K562 (cell line): Measurements from ENCODE around the gene CMTM8. TPM values are rescaled to one million over a fixed set of nuclear protein-coding genes. Genes with fewer than 3 reads are reported as not detected.

ENCODE experiments used
- ATAC-seq: fragments of 200-7000 bp; cut with Tn5 transposase; 3 replicates; pipeline ENCODE4 v1.9.1; 2020; ENCODE audit warnings: moderate library complexity
- BruUV-seq: library from RNA; stranded (reverse); fragments of 400-500 nt; replicated peaks from 2 replicates; lab custom pipeline; 2021; lab: Mats Ljungman, UMichigan
- CTCF ChIA-PET: fragments of 300-600 bp; formaldehyde crosslinking; extraction: SDS; loops from one replicate; lab custom pipeline; 2021; ENCODE audit warnings: low intra/inter-chr PET ratio; lab: Yijun Ruan, JAX
- POLR2A ChIA-PET: fragments of 300-600, 350-650 bp; sonication (Branson Sonifier 250); formaldehyde crosslinking; extraction: SDS; loops from one replicate; lab custom pipeline; 2021; ENCODE audit warnings: antibody characterized with exemption, inconsistent platforms; lab: Yijun Ruan, JAX
- DNase-seq, 4 experiments: peaks; one replicate each; pipeline versions ENCODE4 v3.0.0 to v3.0.0-alpha.2; 2011 to 2018; ENCODE audit warnings: low spot score in 3 of 4, mixed read lengths in 3 of 4; ENCODE audit errors: extremely low read depth in 1 of 4
- FAIRE-seq: peaks from 2 replicates; lab custom pipeline; 2011; peaks lifted over from hg19 to GRCh38; lab: Jason Lieb, UNC
- H2AFZ ChIP-seq: 2 replicates; pipeline ENCODE4 v1.6.0; 2011; ENCODE audit warnings: low read depth, low read length, control low read depth, inconsistent platforms
- H3K27ac ChIP-seq: fragments of 200-600 bp; 3 replicates; pipeline ENCODE4 v1.8.0; 2011; ENCODE audit warnings: low read depth, mild to moderate bottlenecking, control low read depth, inconsistent platforms, low read length, moderate library complexity, mixed read lengths; ENCODE audit errors: extremely low read depth
- H3K27me3 ChIP-seq, 2 experiments: fragments of 300-600 bp in 1 of 2; 2 replicates in 1 of 2; 3 replicates in 1 of 2; pipeline versions ENCODE4 v1.6.0 to v1.8.0; 2011; ENCODE audit warnings: inconsistent platforms in 2 of 2, low read length in 2 of 2, mild to moderate bottlenecking in 1 of 2, mixed read lengths in 1 of 2, moderate library complexity in 1 of 2; ENCODE audit not compliant: control insufficient read depth in 2 of 2, insufficient read depth in 2 of 2
- H3K36me3 ChIP-seq: fragments of 300-600 bp; 3 replicates; pipeline ENCODE4 v1.8.0; 2011; ENCODE audit warnings: mild to moderate bottlenecking, low read length, inconsistent platforms; ENCODE audit not compliant: control insufficient read depth, insufficient read depth
- H3K4me1 ChIP-seq, 2 experiments: fragments of 200-600 bp in 1 of 2; replicated peaks in 1 of 2; 2 replicates in 1 of 2; 3 replicates in 1 of 2; pipeline versions ENCODE4 v1.5.1 to v1.8.0; 2011; ENCODE audit warnings: inconsistent platforms in 2 of 2, low read length in 2 of 2, mild to moderate bottlenecking in 1 of 2, mixed read lengths in 1 of 2, moderate library complexity in 1 of 2; ENCODE audit not compliant: control insufficient read depth in 2 of 2, insufficient read depth in 2 of 2
- H3K4me2 ChIP-seq: 2 replicates; pipeline ENCODE4 v1.6.1; 2011; ENCODE audit warnings: low read length, control low read depth, inconsistent platforms, mixed read lengths; ENCODE audit not compliant: insufficient read depth
- H3K4me3 ChIP-seq: fragments of 200-600 bp; sonication (generic), shearing (Covaris generic); 2 replicates; pipeline ENCODE4 v1.5.1; 2016; ENCODE audit warnings: control low read depth, inconsistent platforms
- H3K79me2 ChIP-seq: fragments of 200-600 bp; 3 replicates; pipeline ENCODE4 v1.8.0; 2011; ENCODE audit warnings: low read length, inconsistent platforms; ENCODE audit not compliant: control insufficient read depth, insufficient read depth
- H3K9ac ChIP-seq, 2 experiments: 2 replicates each; pipeline versions ENCODE4 v1.6.0 to v1.6.1; 2011; ENCODE audit warnings: low read depth in 2 of 2, low read length in 2 of 2, control low read depth in 1 of 2, inconsistent platforms in 1 of 2, mild to moderate bottlenecking in 1 of 2, mixed read lengths in 1 of 2; ENCODE audit not compliant: insufficient read depth in 1 of 2
- H3K9me1 ChIP-seq: one replicate; pipeline ENCODE4 v1.6.0; 2011; ENCODE audit warnings: inconsistent platforms, mild to moderate bottlenecking, low read length, moderate library complexity; ENCODE audit not compliant: control insufficient read depth, insufficient read depth
- H3K9me3 ChIP-seq: replicated peaks from 2 replicates; pipeline ENCODE4 v1.5.1; 2011; ENCODE audit warnings: low read depth, low read length, inconsistent platforms; ENCODE audit not compliant: control insufficient read depth, insufficient read depth
- H4K20me1 ChIP-seq: replicated peaks from 2 replicates; pipeline ENCODE4 v1.6.1; 2011; ENCODE audit warnings: low read length, inconsistent platforms, mixed read lengths; ENCODE audit not compliant: control insufficient read depth, insufficient read depth
- BHLHE40 ChIP-seq: IDR thresholded peaks from 2 replicates; pipeline ENCODE4 v1.6.1; 2011; ENCODE audit warnings: low read length, improper control_type of control experiment
- CCAR2 ChIP-seq: fragments of 200-400 bp; formaldehyde crosslinking; IDR thresholded peaks from 2 replicates; pipeline ENCODE4 v1.6.1; 2017; ENCODE audit warnings: mild to moderate bottlenecking, low read depth, low read length
- CXXC5 ChIP-seq: fragments of 250-450 bp; sonication (Bioruptor Pico); IDR thresholded peaks from 2 replicates; pipeline ENCODE4 v1.8.0; 2022; ENCODE audit warnings: inconsistent platforms, mild to moderate bottlenecking, moderate library complexity
- MED1 ChIP-seq: sonication (generic); formaldehyde crosslinking; IDR thresholded peaks from 2 replicates; pipeline ENCODE4 v1.8.1; 2023; ENCODE audit warnings: missing genetic modification reagents, borderline replicate concordance
- MTA1 ChIP-seq: fragments of 450-650 bp; IDR thresholded peaks from 2 replicates; pipeline ENCODE4 v1.6.1; 2017; ENCODE audit warnings: borderline replicate concordance
- POLR3A ChIP-seq: IDR thresholded peaks from 2 replicates; pipeline ENCODE4 v1.6.1; 2011; ENCODE audit warnings: borderline replicate concordance, mild to moderate bottlenecking, moderate library complexity; ENCODE audit not compliant: insufficient read length, insufficient read depth; ENCODE audit errors: extremely low read depth
- RHOXF2B ChIP-seq: fragments of 250-450 bp; sonication (Bioruptor Pico); conservative IDR thresholded peaks from 2 replicates; pipeline ENCODE4 v1.5.1; 2021
- ZNF232 ChIP-seq: sonication (generic); formaldehyde crosslinking; IDR thresholded peaks from 2 replicates; pipeline ENCODE4 v1.8.0; 2022; ENCODE audit warnings: mild to moderate bottlenecking, missing genetic modification reagents
- ZNF699 ChIP-seq: fragments of 250-450 bp; sonication (Bioruptor Pico); IDR thresholded peaks from 2 replicates; pipeline ENCODE4 v1.8.0; 2021; ENCODE audit warnings: mild to moderate bottlenecking, moderate library complexity; ENCODE audit not compliant: insufficient replicate concordance
- WGBS: fragments of 100-300 bp; shearing (Covaris generic); methylation state at CpG from one replicate; pipeline ENCODE4 v1.1.6; 2016; ENCODE audit warnings: low coverage, mixed read lengths; ENCODE audit not compliant: insufficient coverage; ENCODE audit errors: missing lambda C conversion rate; 5-methylcytosine and 5-hydroxymethylcytosine counted together
- in situ Hi-C: fragments of 300-500 bp; cut with MboI; formaldehyde crosslinking; loops from 4 replicates; pipeline ENCODE4 v1.15.0; 2018; ENCODE audit warnings: inconsistent platforms, mixed read lengths
- intact Hi-C: fragments of 100-400 bp; cut with micrococcal nuclease; formaldehyde crosslinking; loops from 2 replicates; pipeline ENCODE4 v1.14.2; 2022
- polyA plus RNA-seq, 8 experiments: library from polyadenylated mRNA; depleted of rRNA in 4 of 8; stranded (reverse) in 5 of 8; unstranded in 3 of 8; fragments of >200 nt; fragmentation: Nextera tagmentation in 2 of 8; fragmentation: Illumina TruSeq in 1 of 8; extraction: Ambion mirVana in 2 of 8; extraction: Trizol in 1 of 8; gene quantifications; 2 replicates each; pipeline versions ENCODE4 v1.2.1 to v1.2.3, GENCODE V29; 2011 to 2014; ENCODE audit warnings: inconsistent platforms in 1 of 8, missing spikeins in 1 of 8
- total RNA-seq, 7 experiments: library from RNA; depleted of rRNA in 6 of 7; stranded (reverse); fragments of >200 nt in 6 of 7; fragmentation: Illumina TruSeq in 2 of 7; extraction: Trizol in 2 of 7; gene quantifications; 2 replicates each; pipeline versions ENCODE4 v1.2.1 to v1.2.3, GENCODE V29; 2011 to 2021; ENCODE audit warnings: low replicate concordance in 1 of 7
- TF ChIP-seq, protein P1 (sequence below): fragments of 450-650 bp; IDR thresholded peaks from 2 replicates; pipeline ENCODE4 v1.6.1; 2017; ENCODE audit warnings: mild to moderate bottlenecking, moderate library complexity
- TF ChIP-seq, protein P2 (sequence below): IDR thresholded peaks from 2 replicates; pipeline ENCODE4 v1.6.1; 2014; ENCODE audit warnings: antibody characterized with exemption
- TF ChIP-seq, protein P3 (sequence below): sonication (generic); formaldehyde crosslinking; IDR thresholded peaks from 2 replicates; pipeline ENCODE4 v1.8.1; 2023; ENCODE audit warnings: mild to moderate bottlenecking, missing genetic modification reagents
- TF ChIP-seq, protein P4 (sequence below): fragments of 450-650 bp; formaldehyde crosslinking; conservative IDR thresholded peaks from 2 replicates; pipeline ENCODE4 v1.4.0; 2022; ENCODE audit warnings: mild to moderate bottlenecking, missing genetic modification characterization
- TF ChIP-seq, protein P5 (sequence below): fragments of 250-450 bp; sonication (Bioruptor Pico); IDR thresholded peaks from 2 replicates; pipeline ENCODE4 v1.5.0; 2021

Gene CMTM8
- total and polyA plus RNA-seq, 9 of the 15 experiments (the other 6 are each of a cell fraction or from before 2014, with no cell fraction given) = not detected

DNA sequence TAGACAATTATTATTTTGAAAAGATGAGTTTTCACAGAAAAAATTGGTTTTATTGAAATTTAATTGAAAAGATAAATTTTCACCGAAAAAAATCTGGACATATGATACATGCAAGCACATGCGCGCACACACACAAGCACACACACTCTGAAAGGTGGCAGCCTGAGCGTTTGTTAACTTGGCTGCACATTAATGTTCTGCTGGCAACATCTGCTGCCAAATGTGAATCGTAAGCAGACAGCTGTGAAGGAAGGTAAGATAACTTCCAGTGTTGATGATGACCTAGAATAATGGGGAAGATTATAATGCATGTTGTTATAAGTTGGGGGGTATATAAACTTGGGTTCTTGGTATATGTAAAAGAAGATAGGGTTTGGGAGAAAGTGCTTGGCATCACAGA is 134.8 kb downstream of the CMTM8 start:
- Histone ChIP-seq H3K9ac (no peak overlapping the region), H3K27ac (no peak overlapping the region), H3K9me1 (no peaks in the 10 kb centered on the region), H4K20me1 (no peaks in the 10 kb centered on the region), H3K79me2 (no peaks in the 10 kb centered on the region), H3K27me3 (peaks cover 15 to 19% of the 10 kb centered on the region in 2 experiments), H3K36me3 (no peaks in the 10 kb centered on the region), H3K4me1 (no peaks in the 10 kb centered on the region), H3K4me3 (no peak overlapping the region), H2AFZ (no peak overlapping the region), H3K9me3 (no peaks in the 10 kb centered on the region), H3K4me2 (no peak overlapping the region)
- DNase-seq (no peak), FAIRE-seq (peak; percentile 32), ATAC-seq (no peak)
- TF ChIP-seq, protein P1, sequence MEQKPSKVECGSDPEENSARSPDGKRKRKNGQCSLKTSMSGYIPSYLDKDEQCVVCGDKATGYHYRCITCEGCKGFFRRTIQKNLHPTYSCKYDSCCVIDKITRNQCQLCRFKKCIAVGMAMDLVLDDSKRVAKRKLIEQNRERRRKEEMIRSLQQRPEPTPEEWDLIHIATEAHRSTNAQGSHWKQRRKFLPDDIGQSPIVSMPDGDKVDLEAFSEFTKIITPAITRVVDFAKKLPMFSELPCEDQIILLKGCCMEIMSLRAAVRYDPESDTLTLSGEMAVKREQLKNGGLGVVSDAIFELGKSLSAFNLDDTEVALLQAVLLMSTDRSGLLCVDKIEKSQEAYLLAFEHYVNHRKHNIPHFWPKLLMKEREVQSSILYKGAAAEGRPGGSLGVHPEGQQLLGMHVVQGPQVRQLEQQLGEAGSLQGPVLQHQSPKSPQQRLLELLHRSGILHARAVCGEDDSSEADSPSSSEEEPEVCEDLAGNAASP = no peak
- no peak for TF ChIP-seq ZNF232
- no peak for TF ChIP-seq ZNF699
- TF ChIP-seq, protein P2, sequence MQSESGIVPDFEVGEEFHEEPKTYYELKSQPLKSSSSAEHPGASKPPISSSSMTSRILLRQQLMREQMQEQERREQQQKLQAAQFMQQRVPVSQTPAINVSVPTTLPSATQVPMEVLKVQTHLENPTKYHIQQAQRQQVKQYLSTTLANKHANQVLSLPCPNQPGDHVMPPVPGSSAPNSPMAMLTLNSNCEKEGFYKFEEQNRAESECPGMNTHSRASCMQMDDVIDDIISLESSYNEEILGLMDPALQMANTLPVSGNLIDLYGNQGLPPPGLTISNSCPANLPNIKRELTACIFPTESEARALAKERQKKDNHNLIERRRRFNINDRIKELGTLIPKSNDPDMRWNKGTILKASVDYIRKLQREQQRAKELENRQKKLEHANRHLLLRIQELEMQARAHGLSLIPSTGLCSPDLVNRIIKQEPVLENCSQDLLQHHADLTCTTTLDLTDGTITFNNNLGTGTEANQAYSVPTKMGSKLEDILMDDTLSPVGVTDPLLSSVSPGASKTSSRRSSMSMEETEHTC = no peak
- no peak for TF ChIP-seq MTA1
- no peak for TF ChIP-seq RHOXF2B (CRISPR knock-in tag)
- TF ChIP-seq CXXC5 (CRISPR knock-in tag) = no peak
- TF ChIP-seq, protein P3, sequence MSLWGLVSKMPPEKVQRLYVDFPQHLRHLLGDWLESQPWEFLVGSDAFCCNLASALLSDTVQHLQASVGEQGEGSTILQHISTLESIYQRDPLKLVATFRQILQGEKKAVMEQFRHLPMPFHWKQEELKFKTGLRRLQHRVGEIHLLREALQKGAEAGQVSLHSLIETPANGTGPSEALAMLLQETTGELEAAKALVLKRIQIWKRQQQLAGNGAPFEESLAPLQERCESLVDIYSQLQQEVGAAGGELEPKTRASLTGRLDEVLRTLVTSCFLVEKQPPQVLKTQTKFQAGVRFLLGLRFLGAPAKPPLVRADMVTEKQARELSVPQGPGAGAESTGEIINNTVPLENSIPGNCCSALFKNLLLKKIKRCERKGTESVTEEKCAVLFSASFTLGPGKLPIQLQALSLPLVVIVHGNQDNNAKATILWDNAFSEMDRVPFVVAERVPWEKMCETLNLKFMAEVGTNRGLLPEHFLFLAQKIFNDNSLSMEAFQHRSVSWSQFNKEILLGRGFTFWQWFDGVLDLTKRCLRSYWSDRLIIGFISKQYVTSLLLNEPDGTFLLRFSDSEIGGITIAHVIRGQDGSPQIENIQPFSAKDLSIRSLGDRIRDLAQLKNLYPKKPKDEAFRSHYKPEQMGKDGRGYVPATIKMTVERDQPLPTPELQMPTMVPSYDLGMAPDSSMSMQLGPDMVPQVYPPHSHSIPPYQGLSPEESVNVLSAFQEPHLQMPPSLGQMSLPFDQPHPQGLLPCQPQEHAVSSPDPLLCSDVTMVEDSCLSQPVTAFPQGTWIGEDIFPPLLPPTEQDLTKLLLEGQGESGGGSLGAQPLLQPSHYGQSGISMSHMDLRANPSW (CRISPR knock-in tag) = no peak
- TF ChIP-seq MED1 = no peak
- no peak for TF ChIP-seq BHLHE40
- TF ChIP-seq, protein P4, sequence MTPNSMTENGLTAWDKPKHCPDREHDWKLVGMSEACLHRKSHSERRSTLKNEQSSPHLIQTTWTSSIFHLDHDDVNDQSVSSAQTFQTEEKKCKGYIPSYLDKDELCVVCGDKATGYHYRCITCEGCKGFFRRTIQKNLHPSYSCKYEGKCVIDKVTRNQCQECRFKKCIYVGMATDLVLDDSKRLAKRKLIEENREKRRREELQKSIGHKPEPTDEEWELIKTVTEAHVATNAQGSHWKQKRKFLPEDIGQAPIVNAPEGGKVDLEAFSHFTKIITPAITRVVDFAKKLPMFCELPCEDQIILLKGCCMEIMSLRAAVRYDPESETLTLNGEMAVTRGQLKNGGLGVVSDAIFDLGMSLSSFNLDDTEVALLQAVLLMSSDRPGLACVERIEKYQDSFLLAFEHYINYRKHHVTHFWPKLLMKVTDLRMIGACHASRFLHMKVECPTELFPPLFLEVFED = no peak
- TF ChIP-seq, protein P5, sequence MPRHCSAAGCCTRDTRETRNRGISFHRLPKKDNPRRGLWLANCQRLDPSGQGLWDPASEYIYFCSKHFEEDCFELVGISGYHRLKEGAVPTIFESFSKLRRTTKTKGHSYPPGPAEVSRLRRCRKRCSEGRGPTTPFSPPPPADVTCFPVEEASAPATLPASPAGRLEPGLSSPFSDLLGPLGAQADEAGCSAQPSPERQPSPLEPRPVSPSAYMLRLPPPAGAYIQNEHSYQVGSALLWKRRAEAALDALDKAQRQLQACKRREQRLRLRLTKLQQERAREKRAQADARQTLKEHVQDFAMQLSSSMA (CRISPR knock-in tag) = no peak
- TF ChIP-seq POLR3A = no peak
- no peak for TF ChIP-seq CCAR2
- ChIA-PET CTCF (interaction anchor here (0.7 kb wide), 1 partner anchor 407 kb away, joined by 3 read pairs; no protein-coding TSS in a partner anchor), POLR2A (no interaction called here)
- BruUV-seq = no TSS peak
- intact Hi-C loops (loop anchor here (10.0 kb wide), 1 partner anchor 292 kb away; no protein-coding TSS in a partner anchor), in situ Hi-C loops (no loop called here)
- 32% methylated on average over 5 of the region's 5 CpGs for WGBS
